Endodermal cell (in vitro differentiated cells): ENCODE measurements around the gene PIRT. TPM values are rescaled to one million over a fixed set of nuclear protein-coding genes. Genes with fewer than 3 reads are reported as not detected.

ENCODE experiments used
- DNase-seq: peaks from one replicate; pipeline ENCODE4 v3.0.0-alpha.2; 2017
- H3K27ac ChIP-seq: 2 replicates; pipeline ENCODE4 v1.5.1; 2013; ENCODE audit warnings: mild to moderate bottlenecking, low read depth, low read length, moderate library complexity
- H3K27me3 ChIP-seq: 2 replicates; pipeline ENCODE4 v1.6.1; 2013; ENCODE audit warnings: mild to moderate bottlenecking, low read length, moderate library complexity; ENCODE audit not compliant: insufficient read depth, control insufficient read depth, poor library complexity, severe bottlenecking
- H3K36me3 ChIP-seq: 2 replicates; pipeline ENCODE4 v1.7.0; 2013; ENCODE audit warnings: mild to moderate bottlenecking, low read length, moderate library complexity; ENCODE audit not compliant: control insufficient read depth, insufficient read depth
- H3K4me1 ChIP-seq: one replicate; pipeline ENCODE4 v1.7.0; 2013; ENCODE audit warnings: low read length; ENCODE audit not compliant: control insufficient read depth, insufficient read depth
- H3K4me3 ChIP-seq: 2 replicates; pipeline ENCODE4 v1.5.1; 2013; ENCODE audit warnings: mild to moderate bottlenecking, low read length, moderate library complexity
- H3K9ac ChIP-seq: 2 replicates; pipeline ENCODE4 v1.6.1; 2013; ENCODE audit warnings: mild to moderate bottlenecking, low read length, moderate library complexity; ENCODE audit not compliant: poor library complexity, severe bottlenecking; ENCODE audit errors: extremely low read depth
- H3K9me3 ChIP-seq: 2 replicates; pipeline ENCODE4 v1.6.1; 2013; ENCODE audit warnings: mild to moderate bottlenecking, low read length, moderate library complexity; ENCODE audit not compliant: control insufficient read depth
- H3K27ac Mint-ChIP-seq: 2 replicates; pipeline ENCODE4 v1.8.0; 2020; ENCODE audit warnings: mixed read lengths
- H3K27me3 Mint-ChIP-seq: 2 replicates; pipeline ENCODE4 v1.8.0; 2021; ENCODE audit warnings: mild to moderate bottlenecking, mixed read lengths; ENCODE audit not compliant: insufficient read depth
- H3K36me3 Mint-ChIP-seq: 2 replicates; pipeline ENCODE4 v1.8.0; 2020; ENCODE audit warnings: low read depth, mixed read lengths
- H3K4me1 Mint-ChIP-seq: 2 replicates; pipeline ENCODE4 v1.8.0; 2020; ENCODE audit warnings: mixed read lengths
- H3K4me3 Mint-ChIP-seq: 2 replicates; pipeline ENCODE4 v1.8.0; 2020; ENCODE audit warnings: mild to moderate bottlenecking, moderate library complexity, mixed read lengths
- H3K9me3 Mint-ChIP-seq: 2 replicates; pipeline ENCODE4 v1.8.0; 2020; ENCODE audit warnings: mild to moderate bottlenecking, mixed read lengths
- CTCF ChIP-seq: fragments of 200-600 bp; sonication (generic); conservative IDR thresholded peaks from 2 replicates; pipeline ENCODE4 v1.5.0; 2021; ENCODE audit warnings: antibody characterized with exemption, mild to moderate bottlenecking
- WGBS, 2 experiments: methylation state at CpG; one replicate each; pipeline versions ENCODE4 v1.1.5 to v1.1.7; 2013; ENCODE audit warnings: missing lambda C conversion rate in 2 of 2, mixed read lengths in 1 of 2; ENCODE audit not compliant: insufficient coverage in 1 of 2, insufficient read length in 1 of 2; 5-methylcytosine and 5-hydroxymethylcytosine counted together
- total RNA-seq, 2 donors: library from RNA; stranded (reverse); fragmentation: NEBNext Ultra II Directional in 1 of 2; extraction: Animal tissue kit (Norgen Biotek cat#: 25700) in 1 of 2; gene quantifications; 2 replicates in 1 of 2; 3 replicates in 1 of 2; pipeline ENCODE4 v1.2.1, GENCODE V29; 2021

PIRT gene
- total RNA-seq, 2 donors from 2014 or later = not detected

- Mint-ChIP-seq H3K36me3 (no peaks in the 10 kb centered on the region), H3K27me3 (no peaks in the 10 kb centered on the region), H3K4me1 (peaks cover 14% of the 10 kb centered on the region), H3K27ac (no peak overlapping the region), H3K9me3 (no peaks in the 10 kb centered on the region), H3K4me3 (no peak overlapping the region)
- H3K9ac ChIP-seq = no peak overlapping the region
- no peak for TF ChIP-seq CTCF
- no peak for DNase-seq
- no peak overlapping the region for H3K4me3 ChIP-seq
- H3K36me3 ChIP-seq = no peaks in the 10 kb centered on the region
- H3K27ac ChIP-seq = no peak overlapping the region
- peaks cover 10% of the 10 kb centered on the region for H3K4me1 ChIP-seq
- H3K9me3 ChIP-seq = no peaks in the 10 kb centered on the region
- H3K27me3 ChIP-seq = no peaks in the 10 kb centered on the region
- WGBS, 2 experiments = 87 to 94% methylated on average over 2 to 4 of the region's 4 CpGs
Observed at GRCh38 chr17:10793816-10794215, 44.1 kb downstream of the PIRT start.

- Histone ChIP-seq H3K9me3 (no peaks in the 10 kb centered on the region), H3K4me3 (no peak overlapping the region), H3K9ac (no peak overlapping the region), H3K27ac (no peak overlapping the region), H3K4me1 (peaks cover 10% of the 10 kb centered on the region), H3K27me3 (no peaks in the 10 kb centered on the region), H3K36me3 (no peaks in the 10 kb centered on the region)
- Mint-ChIP-seq H3K4me1 (peaks cover 14% of the 10 kb centered on the region), H3K4me3 (no peak overlapping the region), H3K36me3 (no peaks in the 10 kb centered on the region), H3K9me3 (no peaks in the 10 kb centered on the region), H3K27ac (no peak overlapping the region), H3K27me3 (no peaks in the 10 kb centered on the region)
- WGBS, 2 experiments = 96 to 100% methylated on average over 4 to 7 of the region's 7 CpGs
- TF ChIP-seq CTCF = no peak
- DNase-seq = no peak
Observed at GRCh38 chr17:10793256-10793655, 44.6 kb downstream of the PIRT start.

- H3K27ac Mint-ChIP-seq = no peak overlapping the region
- H3K27ac ChIP-seq = no peak overlapping the region
Observed at GRCh38 chr17:10792151-10792550, 45.7 kb downstream of the PIRT start.

More at GRCh38 chr17:10792151-10792550, 45.7 kb downstream of the PIRT start:
- Histone ChIP-seq H3K36me3 (no peaks in the 10 kb centered on the region), H3K27me3 (no peaks in the 10 kb centered on the region), H3K4me1 (peaks cover 4% of the 10 kb centered on the region), H3K4me3 (no peak overlapping the region), H3K9me3 (no peaks in the 10 kb centered on the region), H3K9ac (no peak overlapping the region)
- Mint-ChIP-seq H3K27me3 (no peaks in the 10 kb centered on the region), H3K4me1 (peaks cover 14% of the 10 kb centered on the region), H3K36me3 (no peaks in the 10 kb centered on the region), H3K4me3 (no peak overlapping the region), H3K9me3 (no peaks in the 10 kb centered on the region)
- no peak for TF ChIP-seq CTCF
- DNase-seq = no peak
- 87 to 88% methylated on average over 4 to 8 of the region's 8 CpGs for whole genome bisulfite sequencing, 2 experiments
